Chondrocyte (in vitro differentiated cells): Measurements from ENCODE around the gene MN1. TPM values are rescaled to one million over a fixed set of nuclear protein-coding genes. Genes with fewer than 3 reads are reported as not detected.
A peak's percentile ranks its signal among the peaks of the same experiment; 100 is the strongest.

Source experiments
- DNase-seq: peaks from one replicate; pipeline ENCODE4 v3.0.0; 2021; ENCODE audit warnings: mixed read lengths, low spot score
- H3K27ac Mint-ChIP-seq: one replicate; pipeline ENCODE4 v1.8.0; 2021; ENCODE audit warnings: mild to moderate bottlenecking, moderate library complexity, mixed read lengths; ENCODE audit not compliant: unreplicated experiment
- H3K27me3 Mint-ChIP-seq: 2 replicates; pipeline ENCODE4 v1.8.0; 2021; ENCODE audit warnings: low read depth, mixed read lengths
- H3K36me3 Mint-ChIP-seq: 2 replicates; pipeline ENCODE4 v1.8.0; 2021; ENCODE audit warnings: low read depth, mixed read lengths
- H3K4me1 Mint-ChIP-seq: 2 replicates; pipeline ENCODE4 v1.8.0; 2021; ENCODE audit warnings: low read depth, mild to moderate bottlenecking, mixed read lengths
- H3K4me3 Mint-ChIP-seq: one replicate; pipeline ENCODE4 v1.8.0; 2021; ENCODE audit warnings: mild to moderate bottlenecking, moderate library complexity, mixed read lengths; ENCODE audit not compliant: unreplicated experiment
- H3K9me3 Mint-ChIP-seq: 2 replicates; pipeline ENCODE4 v1.8.0; 2021; ENCODE audit warnings: low read depth, mixed read lengths
- CTCF ChIP-seq: fragments of 200-600 bp; sonication (generic); IDR thresholded peaks from 2 replicates; pipeline ENCODE4 v1.5.0; 2021; ENCODE audit warnings: antibody characterized with exemption, mild to moderate bottlenecking, moderate library complexity
- total RNA-seq: library from RNA; stranded (reverse); gene quantifications from 3 replicates; pipeline ENCODE4 v1.2.1, GENCODE V29; 2021

MN1 gene
- total RNA-seq, 1 donor from 2014 or later, result 119 TPM

- Mint-ChIP-seq H3K27ac (peak overlapping the region; percentile 73), H3K9me3 (no peaks in the 10 kb centered on the region), H3K4me1 (peaks cover 50% of the 10 kb centered on the region), H3K36me3 (peaks cover 31% of the 10 kb centered on the region), H3K27me3 (no peaks in the 10 kb centered on the region), H3K4me3 (no peak overlapping the region)
- no peak for DNase-seq
- no peak for TF ChIP-seq CTCF
Measured at GRCh38 chr22:27765706-27766291, 35.8 kb downstream of the MN1 start.

- H3K9me3 Mint-ChIP-seq, result no peaks in the 10 kb centered on the region
- peak overlapping the region; percentile 69 for H3K27ac Mint-ChIP-seq
- peaks cover 30% of the 10 kb centered on the region for H3K36me3 Mint-ChIP-seq
- H3K27me3 Mint-ChIP-seq, result no peaks in the 10 kb centered on the region
- peaks cover 49% of the 10 kb centered on the region for H3K4me1 Mint-ChIP-seq
- H3K4me3 Mint-ChIP-seq, result no peak overlapping the region
- no peak for DNase-seq
- TF ChIP-seq CTCF, result no peak
Measured at GRCh38 chr22:27764722-27765236, 36.8 kb downstream of the MN1 start.

GRCh38 chr22:27761665-27762064 lies 39.9 kb downstream of the MN1 start:
- H3K4me1 Mint-ChIP-seq, result peaks cover 46% of the 10 kb centered on the region
- DNase-seq, result no peak
- TF ChIP-seq CTCF, result no peak
- no peak overlapping the region for H3K4me3 Mint-ChIP-seq
- no peaks in the 10 kb centered on the region for H3K9me3 Mint-ChIP-seq
- H3K36me3 Mint-ChIP-seq, result peaks cover 40% of the 10 kb centered on the region
- no peak overlapping the region for H3K27ac Mint-ChIP-seq
- no peaks in the 10 kb centered on the region for H3K27me3 Mint-ChIP-seq

- Mint-ChIP-seq H3K4me1 (peaks cover 42% of the 10 kb centered on the region), H3K27me3 (no peaks in the 10 kb centered on the region), H3K4me3 (no peak overlapping the region), H3K27ac (peak overlapping the region; percentile 32), H3K9me3 (no peaks in the 10 kb centered on the region), H3K36me3 (peaks cover 36% of the 10 kb centered on the region)
- no peak for TF ChIP-seq CTCF
- no peak for DNase-seq
Measured at GRCh38 chr22:27761000-27761399, 40.6 kb downstream of the MN1 start.

- H3K4me3 Mint-ChIP-seq, result no peak overlapping the region
Measured at GRCh38 chr22:27760474-27760873, 41.1 kb downstream of the MN1 start.

More at GRCh38 chr22:27760474-27760873, 41.1 kb downstream of the MN1 start:
- no peak for DNase-seq
- Mint-ChIP-seq H3K9me3 (no peaks in the 10 kb centered on the region), H3K4me1 (peaks cover 44% of the 10 kb centered on the region), H3K27me3 (no peaks in the 10 kb centered on the region), H3K27ac (peak overlapping the region; percentile 52), H3K36me3 (peaks cover 38% of the 10 kb centered on the region)
- TF ChIP-seq CTCF, result no peak
